Ishikawa (cell line): ENCODE measurements around the gene TNS1.

ENCODE experiments used
- CEBPB ChIP-seq: IDR thresholded peaks from 2 replicates; pipeline ENCODE4 v1.6.1; 2012
- CREB1 ChIP-seq: IDR thresholded peaks from 2 replicates; pipeline ENCODE4 v1.6.1; 2012; ENCODE audit warnings: low read depth
- EGR1 ChIP-seq: IDR thresholded peaks from 2 replicates; pipeline ENCODE4 v1.6.1; 2012
- EP300 ChIP-seq: IDR thresholded peaks from 2 replicates; pipeline ENCODE4 v1.6.1; 2012; ENCODE audit warnings: borderline replicate concordance
- FOXM1 ChIP-seq: IDR thresholded peaks from 2 replicates; pipeline ENCODE4 v1.6.1; 2012; ENCODE audit warnings: low read depth, borderline replicate concordance
- NFIC ChIP-seq: IDR thresholded peaks from 2 replicates; pipeline ENCODE4 v1.6.1; 2012
- RAD21 ChIP-seq: IDR thresholded peaks from 2 replicates; pipeline ENCODE4 v1.6.1; 2012; ENCODE audit warnings: low read depth
- TAF1 ChIP-seq: IDR thresholded peaks from 2 replicates; pipeline ENCODE4 v1.6.1; 2012; ENCODE audit warnings: low read depth, mild to moderate bottlenecking
- TCF12 ChIP-seq: IDR thresholded peaks from 2 replicates; pipeline ENCODE4 v1.6.1; 2012; ENCODE audit warnings: low read depth
- TEAD4 ChIP-seq: IDR thresholded peaks from 2 replicates; pipeline ENCODE4 v1.6.1; 2012
- YY1 ChIP-seq: IDR thresholded peaks from 2 replicates; pipeline ENCODE4 v1.6.1; 2012; ENCODE audit warnings: low read depth
- ZBTB7A ChIP-seq: IDR thresholded peaks from 2 replicates; pipeline ENCODE4 v1.6.1; 2012; ENCODE audit warnings: low read depth
- TF ChIP-seq, protein P1 (sequence below): IDR thresholded peaks from 2 replicates; pipeline ENCODE4 v1.6.1; 2012; ENCODE audit warnings: low read depth, mild to moderate bottlenecking
- TF ChIP-seq, protein P2 (sequence below): IDR thresholded peaks from 2 replicates; pipeline ENCODE4 v1.6.1; 2012
- TF ChIP-seq, protein P3 (sequence below): IDR thresholded peaks from 2 replicates; pipeline ENCODE4 v1.6.1; 2012

TNS1 gene

DNA sequence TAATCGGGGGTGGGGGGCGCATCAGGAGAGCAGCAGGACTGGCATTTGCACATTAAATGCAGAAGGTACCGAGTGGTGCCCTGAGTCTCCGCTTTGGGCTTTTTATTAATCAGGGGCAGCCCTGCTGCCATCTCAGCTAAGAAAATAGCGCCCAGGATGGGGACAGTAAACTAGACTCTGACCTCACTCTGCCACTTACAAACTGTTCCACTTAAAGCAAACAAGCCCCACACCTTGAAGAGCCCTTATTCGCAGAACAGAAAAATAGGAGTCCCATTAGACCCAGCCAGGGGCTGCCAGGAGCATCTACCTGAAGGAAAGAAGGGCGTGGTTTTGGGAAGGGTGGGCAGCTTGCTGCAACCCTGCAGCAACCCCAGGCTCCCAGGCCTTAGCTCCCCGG lies 165.3 kb downstream of the TNS1 start:
- TF ChIP-seq, protein P1, sequence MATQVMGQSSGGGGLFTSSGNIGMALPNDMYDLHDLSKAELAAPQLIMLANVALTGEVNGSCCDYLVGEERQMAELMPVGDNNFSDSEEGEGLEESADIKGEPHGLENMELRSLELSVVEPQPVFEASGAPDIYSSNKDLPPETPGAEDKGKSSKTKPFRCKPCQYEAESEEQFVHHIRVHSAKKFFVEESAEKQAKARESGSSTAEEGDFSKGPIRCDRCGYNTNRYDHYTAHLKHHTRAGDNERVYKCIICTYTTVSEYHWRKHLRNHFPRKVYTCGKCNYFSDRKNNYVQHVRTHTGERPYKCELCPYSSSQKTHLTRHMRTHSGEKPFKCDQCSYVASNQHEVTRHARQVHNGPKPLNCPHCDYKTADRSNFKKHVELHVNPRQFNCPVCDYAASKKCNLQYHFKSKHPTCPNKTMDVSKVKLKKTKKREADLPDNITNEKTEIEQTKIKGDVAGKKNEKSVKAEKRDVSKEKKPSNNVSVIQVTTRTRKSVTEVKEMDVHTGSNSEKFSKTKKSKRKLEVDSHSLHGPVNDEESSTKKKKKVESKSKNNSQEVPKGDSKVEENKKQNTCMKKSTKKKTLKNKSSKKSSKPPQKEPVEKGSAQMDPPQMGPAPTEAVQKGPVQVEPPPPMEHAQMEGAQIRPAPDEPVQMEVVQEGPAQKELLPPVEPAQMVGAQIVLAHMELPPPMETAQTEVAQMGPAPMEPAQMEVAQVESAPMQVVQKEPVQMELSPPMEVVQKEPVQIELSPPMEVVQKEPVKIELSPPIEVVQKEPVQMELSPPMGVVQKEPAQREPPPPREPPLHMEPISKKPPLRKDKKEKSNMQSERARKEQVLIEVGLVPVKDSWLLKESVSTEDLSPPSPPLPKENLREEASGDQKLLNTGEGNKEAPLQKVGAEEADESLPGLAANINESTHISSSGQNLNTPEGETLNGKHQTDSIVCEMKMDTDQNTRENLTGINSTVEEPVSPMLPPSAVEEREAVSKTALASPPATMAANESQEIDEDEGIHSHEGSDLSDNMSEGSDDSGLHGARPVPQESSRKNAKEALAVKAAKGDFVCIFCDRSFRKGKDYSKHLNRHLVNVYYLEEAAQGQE: no peak
- TF ChIP-seq EP300: no peak
- TF ChIP-seq CEBPB: no peak
- TF ChIP-seq RAD21: no peak
- no peak for TF ChIP-seq NFIC

DNA sequence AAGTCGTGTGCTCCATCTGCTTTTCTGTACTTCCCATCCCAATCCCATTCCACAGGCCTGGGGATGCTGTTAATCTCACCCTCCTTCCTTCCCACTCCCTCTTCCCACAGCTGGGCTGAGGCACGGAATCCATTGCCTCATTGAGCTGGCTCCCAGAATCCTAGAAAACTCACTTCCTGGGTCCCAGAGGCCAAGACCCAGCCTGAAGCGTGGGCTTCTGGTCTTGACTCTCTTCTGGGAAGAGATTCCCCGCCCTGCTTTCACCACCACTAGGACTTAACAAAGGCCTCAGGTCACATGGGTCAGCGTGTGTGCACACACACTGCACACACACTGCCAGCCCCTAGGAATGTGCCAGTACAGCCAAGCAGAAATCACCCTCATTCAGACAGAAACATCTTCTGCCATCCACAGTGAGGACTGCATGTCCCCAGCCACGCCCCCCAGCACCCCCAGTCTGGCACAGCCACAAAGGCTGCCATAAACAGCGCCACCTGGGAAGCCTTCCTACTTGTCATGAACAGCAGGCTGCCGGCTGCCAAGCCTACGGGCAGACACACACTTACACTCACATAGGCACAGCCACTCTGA lies 165.8 kb downstream of the TNS1 start:
- TF ChIP-seq ZBTB7A (no peak), CEBPB (no peak), TAF1 (no peak), YY1 (no peak), EP300 (no peak), TEAD4 (no peak), CREB1 (no peak), EGR1 (no peak)

DNA sequence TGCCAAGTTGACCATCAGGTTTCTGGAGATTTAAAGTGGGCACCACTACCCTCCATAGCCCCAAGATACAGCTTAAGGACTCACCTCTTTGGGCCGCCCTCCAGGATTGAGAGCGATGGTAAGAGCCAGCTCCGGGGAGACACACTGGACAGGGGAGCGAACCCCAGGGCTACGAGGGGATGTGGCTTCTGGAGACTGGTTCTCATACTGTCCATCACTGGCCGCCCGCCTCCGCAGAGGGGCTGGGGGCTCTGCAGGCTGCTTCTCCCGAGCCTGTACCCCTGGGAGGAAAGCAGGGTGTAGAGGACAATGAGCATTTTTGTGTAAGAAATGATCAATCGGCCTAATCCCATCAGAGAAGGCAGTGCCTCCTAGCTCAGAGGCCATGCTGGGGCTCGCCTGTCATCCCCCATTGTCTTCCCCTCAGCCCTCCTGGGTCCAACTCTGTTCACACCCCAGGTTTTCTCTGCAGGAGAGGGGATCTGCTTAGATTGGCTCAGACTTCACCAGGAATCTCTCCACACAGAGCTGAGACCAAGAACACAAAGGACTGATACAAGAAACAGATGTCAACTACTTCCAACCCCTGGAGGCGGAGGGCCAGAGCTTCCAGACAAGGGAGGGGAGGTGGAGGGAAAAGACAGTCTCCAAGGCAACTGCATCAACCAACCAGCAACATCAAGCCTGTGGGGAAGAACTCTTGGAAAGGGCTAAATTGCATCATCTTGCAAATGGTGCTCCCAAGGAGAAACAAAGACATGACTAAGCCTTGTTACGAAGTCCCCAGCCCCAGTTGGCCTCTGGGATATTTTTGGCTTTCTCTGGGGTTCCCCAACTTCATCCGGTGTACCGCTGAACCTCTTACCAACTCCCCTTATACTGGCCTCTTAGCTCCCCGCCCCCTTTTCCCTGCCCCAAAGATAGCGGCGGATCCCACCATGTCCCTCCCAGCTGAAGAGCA lies 166.6 kb downstream of the TNS1 start:
- TF ChIP-seq EP300: no peak
- TF ChIP-seq EGR1: no peak
- TF ChIP-seq, protein P1: no peak
- no peak for TF ChIP-seq CEBPB
- TF ChIP-seq ZBTB7A: no peak
- TF ChIP-seq, protein P2, sequence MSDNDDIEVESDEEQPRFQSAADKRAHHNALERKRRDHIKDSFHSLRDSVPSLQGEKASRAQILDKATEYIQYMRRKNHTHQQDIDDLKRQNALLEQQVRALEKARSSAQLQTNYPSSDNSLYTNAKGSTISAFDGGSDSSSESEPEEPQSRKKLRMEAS: no peak
- no peak for TF ChIP-seq RAD21
- no peak for TF ChIP-seq TAF1
- TF ChIP-seq YY1: no peak
- TF ChIP-seq, protein P3, sequence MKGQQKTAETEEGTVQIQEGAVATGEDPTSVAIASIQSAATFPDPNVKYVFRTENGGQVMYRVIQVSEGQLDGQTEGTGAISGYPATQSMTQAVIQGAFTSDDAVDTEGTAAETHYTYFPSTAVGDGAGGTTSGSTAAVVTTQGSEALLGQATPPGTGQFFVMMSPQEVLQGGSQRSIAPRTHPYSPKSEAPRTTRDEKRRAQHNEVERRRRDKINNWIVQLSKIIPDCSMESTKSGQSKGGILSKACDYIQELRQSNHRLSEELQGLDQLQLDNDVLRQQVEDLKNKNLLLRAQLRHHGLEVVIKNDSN: no peak
- no peak for TF ChIP-seq TEAD4
- TF ChIP-seq FOXM1: no peak
- TF ChIP-seq NFIC: no peak
- TF ChIP-seq CREB1: no peak
- no peak for TF ChIP-seq TCF12

DNA sequence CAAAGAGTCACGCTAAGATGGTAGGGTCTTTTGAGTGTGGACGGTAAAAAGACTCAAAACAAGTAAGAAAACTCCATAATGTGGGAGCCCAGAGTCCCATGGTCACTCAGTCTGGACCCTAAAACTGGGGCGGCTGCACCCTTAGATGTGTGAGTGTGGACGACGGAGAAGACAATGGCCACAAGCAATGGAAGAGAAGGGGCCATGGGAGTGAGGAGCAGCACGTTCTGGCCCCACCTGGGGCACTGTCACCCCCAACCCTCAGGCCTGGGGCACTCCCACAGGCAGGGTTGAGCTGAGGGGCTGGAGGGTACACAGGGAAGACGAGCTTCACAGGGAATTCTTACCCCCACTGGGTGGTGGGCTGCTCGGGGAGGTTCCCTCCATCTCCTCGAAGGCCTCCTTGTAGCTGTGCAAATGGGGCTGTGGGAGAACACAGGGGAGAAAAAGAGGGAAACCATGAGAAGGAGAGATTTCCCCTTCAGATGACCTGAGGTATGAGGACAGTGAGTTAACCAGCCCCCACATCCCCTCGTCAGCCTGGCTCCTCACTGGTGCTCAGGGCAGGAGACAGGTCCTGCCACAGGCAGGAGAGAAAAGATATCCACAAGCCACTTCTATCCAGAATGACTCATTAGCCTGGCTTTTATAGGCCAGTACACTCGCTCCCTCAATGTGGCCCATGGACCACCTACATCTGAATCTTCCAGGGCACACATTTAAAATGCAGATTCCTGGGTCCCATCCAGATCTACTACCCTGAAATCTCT lies 167.9 kb downstream of the TNS1 start:
- TF ChIP-seq CREB1 (no peak), FOXM1 (no peak), YY1 (no peak), NFIC (no peak), CEBPB (no peak), ZBTB7A (no peak), TAF1 (no peak), TEAD4 (no peak), TCF12 (no peak), EGR1 (no peak), RAD21 (no peak), EP300 (no peak)
- TF ChIP-seq, protein P2: no peak
- TF ChIP-seq, protein P3: no peak
- TF ChIP-seq, protein P1: no peak
